GM19372 (cell line): ENCODE data around the gene THSD4.

Source experiments
- ATAC-seq: cut with Tn5 transposase; IDR thresholded peaks from one replicate; pipeline ENCODE4 v1.9.1; 2021; ENCODE audit warnings: mild to moderate bottlenecking, low read depth, moderate library complexity; ENCODE audit not compliant: unreplicated experiment

THSD4 gene

DNA sequence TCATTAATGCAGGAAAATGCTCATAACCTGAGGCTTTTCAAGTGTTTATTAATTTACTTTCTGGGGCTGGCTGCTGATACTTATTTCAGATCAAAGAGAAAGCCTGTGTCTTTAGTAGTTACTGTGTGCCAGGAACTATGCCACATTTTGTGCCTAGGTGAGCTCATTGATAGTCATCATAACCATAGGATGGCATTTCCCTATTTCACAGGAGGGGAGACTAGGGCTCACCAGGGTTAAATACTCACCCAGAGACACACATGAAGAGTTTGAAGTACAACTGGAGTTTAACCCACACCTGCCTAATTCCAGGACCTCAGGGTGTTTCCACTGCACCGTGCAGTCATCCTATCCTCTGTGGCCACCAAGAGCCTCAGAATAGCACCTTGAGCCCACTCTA lies 430.7 kb downstream of the THSD4 start:
- ATAC-seq = no peak

GRCh38 chr15:71547011-71547410 lies 431.7 kb downstream of the THSD4 start:
- ATAC-seq = no peak

DNA sequence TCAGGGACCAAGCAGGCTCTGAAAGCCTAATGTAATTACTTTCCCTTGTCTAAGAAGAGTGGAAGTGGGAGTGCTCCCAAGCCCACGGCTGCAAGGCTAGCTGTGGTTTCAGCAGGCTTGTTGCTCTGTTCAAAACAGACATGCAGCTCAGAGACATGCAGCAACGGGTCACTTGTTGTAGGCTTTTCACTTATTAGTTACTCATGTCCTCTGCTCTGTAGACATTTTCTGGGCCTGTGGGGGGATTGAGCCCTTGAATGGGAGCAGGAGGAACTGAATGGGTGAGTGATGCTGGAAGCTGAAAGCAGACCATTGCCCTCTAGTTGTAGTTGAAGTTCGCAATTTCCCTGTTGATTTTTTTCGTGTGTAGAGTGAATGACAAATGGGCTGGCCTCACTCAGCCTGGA lies 433.1 kb downstream of the THSD4 start:
- ATAC-seq = no peak

- no peak for ATAC-seq
Observed at GRCh38 chr15:71549091-71549490, 433.8 kb downstream of the THSD4 start.

DNA sequence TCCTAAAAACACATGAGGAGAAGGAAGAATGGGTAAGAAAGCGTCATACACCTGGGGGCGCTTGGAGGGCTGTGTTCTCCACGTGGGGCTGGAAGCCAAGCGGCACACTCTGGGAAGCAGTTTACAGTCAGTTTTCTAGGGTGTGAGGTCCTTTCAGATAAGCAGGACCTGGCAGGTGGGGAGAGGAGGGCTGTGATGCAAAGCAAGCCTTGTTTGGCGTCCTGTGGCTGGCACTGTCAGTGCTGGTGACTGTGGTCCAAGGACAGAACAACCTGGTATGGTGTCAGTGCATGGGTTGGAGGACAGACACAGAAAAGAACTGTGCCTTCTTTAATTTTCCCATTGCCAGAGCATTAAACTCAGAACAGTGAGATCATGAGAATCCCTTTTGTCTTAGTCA lies 434.4 kb downstream of the THSD4 start:
- ATAC-seq = no peak

DNA sequence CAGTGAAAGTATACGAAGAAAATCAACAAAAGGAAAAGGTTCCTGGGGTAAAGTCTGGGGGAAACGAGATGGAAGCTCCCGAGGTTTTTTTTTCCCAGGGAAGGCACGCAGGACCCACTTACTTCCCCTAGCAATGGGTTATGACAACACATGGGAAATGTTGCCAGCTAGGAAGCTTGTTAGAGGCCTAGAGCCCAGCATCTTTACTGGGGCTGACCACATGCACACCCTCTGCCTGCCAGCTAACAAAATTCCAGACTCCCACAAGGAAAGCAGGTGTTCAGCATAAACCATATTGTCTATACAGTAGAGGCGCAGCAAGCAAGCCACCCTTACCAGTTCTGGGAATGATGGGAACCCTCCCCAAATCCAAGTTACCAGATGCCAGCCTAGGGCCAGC lies 436.3 kb downstream of the THSD4 start:
- no peak for ATAC-seq

DNA sequence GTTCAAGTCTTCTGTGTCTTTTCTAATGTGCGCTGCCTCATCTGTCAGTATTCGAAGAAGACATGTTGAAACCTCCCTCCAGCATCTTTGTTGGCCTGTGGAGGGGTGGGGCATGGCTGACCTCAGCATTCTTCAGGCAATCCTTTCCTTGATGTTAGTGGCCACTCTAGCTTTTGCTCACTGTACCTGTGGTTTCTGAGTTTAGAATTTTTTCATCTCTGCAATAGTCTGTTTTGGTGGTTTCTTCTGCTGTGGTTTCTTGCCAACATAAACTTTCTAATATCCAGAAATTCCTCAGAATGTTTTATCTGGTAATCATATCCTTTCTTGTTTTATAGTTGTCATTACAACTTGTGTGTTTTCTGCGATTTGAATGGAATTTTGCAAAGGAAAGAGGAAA lies 443.8 kb downstream of the THSD4 start:
- ATAC-seq = no peak

- ATAC-seq = no peak
Observed at GRCh38 chr15:71559616-71560015, 444.3 kb downstream of the THSD4 start.

- no peak for ATAC-seq
Observed at GRCh38 chr15:71562251-71562650, 447.0 kb downstream of the THSD4 start.

GRCh38 chr15:71564217-71564616 lies 448.9 kb downstream of the THSD4 start:
- no peak for ATAC-seq

DNA sequence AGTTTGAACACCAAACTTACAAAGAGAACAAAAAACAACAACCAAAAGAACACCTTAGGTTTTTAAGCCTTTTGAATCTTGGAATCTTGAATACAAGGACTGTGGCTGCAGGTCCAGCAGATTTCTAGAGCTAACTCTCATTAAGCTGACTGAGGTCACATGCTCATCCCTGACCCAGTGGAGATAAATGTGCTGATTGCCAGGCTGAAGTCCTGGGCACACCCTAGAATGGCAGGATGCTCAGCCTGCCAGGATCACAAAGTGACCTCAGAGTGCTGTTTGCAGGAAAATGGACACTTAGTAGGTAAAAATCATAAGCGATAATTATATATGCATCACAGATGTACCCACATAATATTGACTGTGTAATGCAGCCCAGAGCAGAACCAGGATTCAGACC lies 449.7 kb downstream of the THSD4 start:
- ATAC-seq = no peak

DNA sequence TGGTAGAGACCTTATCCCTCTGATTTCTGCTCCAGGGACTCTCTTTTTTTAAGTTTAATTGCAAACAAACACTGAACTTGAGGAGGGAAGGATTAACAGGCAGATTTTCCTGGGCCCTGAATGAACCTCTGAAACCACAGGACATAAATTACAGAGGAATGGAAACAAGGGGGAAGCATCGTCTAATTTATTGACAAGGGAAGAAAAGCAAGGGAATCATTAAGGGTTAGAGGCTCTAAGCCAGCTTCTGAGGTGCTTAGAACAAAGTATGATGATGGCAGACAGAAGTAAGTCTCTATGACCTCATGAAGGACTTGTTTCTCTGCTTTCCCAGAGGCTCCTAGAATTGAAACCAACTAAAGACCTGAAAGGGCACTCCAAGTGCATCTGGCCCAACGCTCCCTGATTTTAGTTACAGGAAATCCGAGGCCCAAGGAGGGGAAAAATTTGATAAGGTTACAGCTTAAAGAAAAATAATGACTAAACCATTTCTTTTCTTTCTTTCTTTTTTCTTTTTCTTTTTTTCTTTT lies 450.4 kb downstream of the THSD4 start:
- no peak for ATAC-seq

GRCh38 chr15:71566226-71566625 lies 451.0 kb downstream of the THSD4 start:
- no peak for ATAC-seq

DNA sequence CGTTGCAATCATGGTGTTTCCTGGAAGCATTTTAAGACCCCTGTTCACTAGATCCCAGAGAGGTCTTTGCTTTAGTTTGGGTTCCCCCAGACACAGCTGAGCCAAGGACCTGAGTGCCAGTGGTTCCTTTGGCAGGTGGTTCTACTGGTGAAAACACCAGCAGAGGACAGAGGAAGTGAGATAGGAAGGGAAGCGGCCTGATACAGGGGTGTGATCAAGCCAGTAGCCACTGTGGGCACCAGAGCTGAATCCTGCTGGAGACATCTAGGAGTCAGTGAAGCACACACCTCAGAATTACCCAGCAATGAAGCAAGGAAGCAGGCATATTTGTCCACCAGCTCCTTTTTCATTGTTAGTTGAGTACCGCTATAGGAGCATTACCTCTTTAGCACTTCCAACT lies 451.9 kb downstream of the THSD4 start:
- no peak for ATAC-seq

DNA sequence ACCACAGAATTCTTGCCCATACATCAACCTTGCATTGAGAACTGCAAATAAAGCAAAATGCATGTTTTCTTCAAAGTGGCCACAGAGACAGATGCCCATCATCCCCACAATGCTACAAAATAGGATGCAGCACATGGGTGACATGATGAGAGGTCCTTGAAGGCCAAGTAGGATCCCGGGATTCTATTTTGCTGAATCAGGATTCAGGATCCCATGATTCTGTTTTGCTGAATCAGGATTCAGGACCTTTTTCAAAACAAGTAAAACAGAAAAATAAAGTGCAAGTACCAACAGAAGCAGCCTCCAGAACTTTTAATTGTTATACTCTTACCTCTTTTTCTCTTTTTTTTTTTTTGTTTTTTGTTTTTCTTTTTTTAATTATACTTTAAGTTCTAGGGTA lies 453.0 kb downstream of the THSD4 start:
- no peak for ATAC-seq

DNA sequence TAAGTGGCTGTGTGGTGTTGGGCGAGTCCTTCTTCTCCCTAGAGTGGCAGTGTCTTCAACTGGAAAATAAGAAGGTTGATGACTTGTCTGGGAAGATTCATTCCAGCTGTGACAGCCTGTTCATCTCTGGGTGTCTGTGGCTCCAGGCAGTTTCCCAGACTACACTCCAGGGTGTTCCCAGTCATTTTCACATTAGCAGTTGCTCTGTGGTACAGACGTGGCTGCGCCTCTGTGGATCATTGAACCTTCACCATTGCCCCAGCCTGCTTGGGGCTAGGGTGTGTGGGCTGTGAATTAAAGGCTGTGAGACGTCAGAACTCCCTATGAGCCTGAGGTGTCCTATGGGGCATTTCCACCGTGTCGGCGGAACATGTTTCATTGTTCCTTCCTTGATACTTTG lies 455.5 kb downstream of the THSD4 start:
- ATAC-seq = no peak

DNA sequence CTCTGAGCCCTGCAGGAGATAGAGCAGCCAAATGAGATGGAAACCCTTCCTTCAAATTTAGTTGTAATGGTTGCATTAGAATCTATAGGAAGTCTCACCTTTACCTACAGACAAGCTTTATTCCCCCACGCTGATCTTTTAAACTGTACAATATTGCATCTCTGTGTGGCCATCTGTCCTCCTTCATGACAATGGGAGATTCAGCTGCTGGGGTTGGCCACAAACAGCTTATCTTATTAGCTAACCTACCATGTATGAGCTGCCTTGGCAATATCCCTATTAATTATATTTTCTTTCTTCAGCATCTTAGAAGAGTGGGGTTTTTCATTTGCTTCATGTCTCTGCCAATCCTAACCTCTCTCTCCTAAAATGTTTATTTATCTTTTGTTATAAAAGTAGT lies 456.4 kb downstream of the THSD4 start:
- no peak for ATAC-seq

DNA sequence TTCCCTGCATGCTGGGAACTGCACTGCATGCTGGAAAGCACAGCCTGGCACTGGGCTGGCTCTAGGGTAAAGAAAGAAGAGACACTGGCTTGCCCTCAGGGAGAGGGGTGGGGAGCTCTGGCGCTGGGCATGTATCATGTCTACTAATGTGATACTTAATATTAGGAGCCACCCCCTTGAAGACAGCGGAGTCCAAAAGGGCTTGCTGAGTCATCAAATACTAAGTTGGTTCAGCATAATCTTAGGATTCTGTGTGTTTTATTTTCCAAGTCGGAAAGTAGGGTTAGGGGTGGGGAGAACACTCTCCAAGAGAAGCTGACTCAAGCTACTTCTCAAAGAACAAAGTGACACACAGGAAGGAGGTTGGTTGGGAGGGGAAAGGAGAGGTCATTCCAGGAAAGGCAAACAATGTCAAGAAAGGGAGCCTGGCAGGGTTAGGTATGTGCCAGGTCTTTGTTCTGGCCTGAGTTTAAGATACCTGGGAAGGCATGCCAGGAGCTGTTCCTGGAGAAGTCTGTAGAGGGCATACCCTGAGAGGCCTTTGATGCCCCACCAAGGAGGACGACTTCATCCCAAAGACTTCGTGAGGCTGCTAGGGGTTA lies 457.3 kb downstream of the THSD4 start:
- no peak for ATAC-seq

DNA sequence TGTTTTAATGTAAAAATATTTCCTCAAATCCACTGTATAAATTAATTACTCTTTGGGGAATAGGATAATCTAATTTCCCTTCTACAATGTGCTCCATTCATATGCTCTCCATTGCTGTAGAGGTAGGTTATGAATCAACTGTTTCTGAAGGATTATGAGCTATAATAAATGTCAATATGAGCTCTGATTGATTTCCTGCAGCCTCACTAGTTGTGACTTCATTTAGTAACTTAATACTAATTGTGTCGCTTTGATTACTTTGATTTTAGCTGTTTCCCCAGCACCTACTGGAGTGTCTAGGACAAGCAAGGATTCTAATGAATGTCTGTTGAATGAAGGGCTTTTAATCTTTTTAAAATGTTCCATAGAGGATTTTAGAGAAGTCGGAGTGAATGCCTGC lies 458.3 kb downstream of the THSD4 start:
- no peak for ATAC-seq

DNA sequence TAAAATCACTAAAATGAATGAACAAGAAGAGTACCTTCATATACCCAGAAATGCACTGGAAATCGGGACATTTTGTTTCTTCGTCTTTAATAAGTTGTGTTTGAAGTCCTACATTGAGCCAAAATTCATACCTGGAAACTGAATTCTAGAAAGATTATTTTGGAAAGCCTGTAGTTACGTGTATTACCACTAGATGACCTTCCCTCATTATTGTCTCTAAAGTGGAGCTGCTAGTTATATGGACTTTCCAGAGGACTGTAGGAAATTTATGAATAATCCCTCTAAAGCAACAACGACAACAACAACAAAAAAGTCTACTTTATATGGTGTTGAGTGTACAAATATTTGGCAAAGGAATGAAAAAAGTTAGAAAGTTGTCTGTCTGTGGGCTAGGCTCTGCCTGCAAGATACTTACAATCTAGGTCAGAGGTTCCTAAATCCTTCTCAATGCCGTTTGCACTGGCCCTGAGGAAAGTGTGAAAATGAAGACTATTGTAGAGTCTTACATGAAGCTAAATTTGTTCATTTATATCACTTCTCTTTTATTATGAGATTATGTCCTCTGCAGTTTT lies 460.3 kb downstream of the THSD4 start:
- no peak for ATAC-seq

- no peak for ATAC-seq
Observed at GRCh38 chr15:71577071-71577470, 461.8 kb downstream of the THSD4 start.

DNA sequence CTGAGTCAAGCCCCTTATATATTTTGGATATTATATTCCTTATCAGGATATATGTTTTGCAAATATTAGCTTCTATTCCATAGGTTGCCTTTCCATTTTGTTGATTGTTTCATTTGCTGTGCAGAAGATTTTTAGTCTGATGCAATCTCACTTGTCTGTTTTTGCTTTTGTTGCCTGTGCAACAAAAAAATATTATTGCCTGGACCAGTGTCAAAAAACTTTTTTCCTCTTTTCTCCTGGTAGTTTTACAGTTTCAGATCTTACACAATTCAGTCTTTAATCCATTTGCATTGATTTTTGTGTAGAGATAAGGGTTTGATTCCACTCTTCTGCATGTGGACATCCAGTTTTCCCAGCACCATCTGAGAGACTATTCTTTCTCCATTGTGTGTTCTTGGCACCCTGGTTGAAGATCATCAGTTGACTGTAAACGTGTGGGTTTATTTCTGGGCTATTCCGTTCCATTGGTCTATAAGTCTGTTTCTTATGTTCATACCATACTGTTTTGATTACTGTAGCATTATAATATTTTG lies 466.2 kb downstream of the THSD4 start:
- ATAC-seq = no peak
